B cell (primary cell): Measurements from ENCODE around the gene CACNA1H. TPM values are rescaled to one million over a fixed set of nuclear protein-coding genes. Genes with fewer than 3 reads are reported as not detected.

Experiments
- ATAC-seq: fragments of 200-7000 bp; cut with Tn5 transposase; one replicate; pipeline ENCODE4 v1.10.0; 2021; ENCODE audit warnings: low read depth, mild to moderate bottlenecking, moderate number of reproducible peaks, moderate library complexity
- CTCF ChIA-PET: fragments of 350-600 bp; sonication (Branson Sonifier 250); formaldehyde crosslinking; loops from one replicate; lab custom pipeline; 2021; ENCODE audit warnings: antibody characterized with exemption, inconsistent platforms; lab: Charles Lee
- POLR2A ChIA-PET: fragments of 350-600 bp; sonication (Branson Sonifier 250); formaldehyde crosslinking; loops from one replicate; lab custom pipeline; 2021; ENCODE audit warnings: antibody characterized with exemption; lab: Charles Lee
- DNase-seq: peaks from one replicate; pipeline ENCODE4 v3.0.0; 2013
- H2AFZ ChIP-seq: 2 replicates; pipeline ENCODE4 v1.6.1; 2012; ENCODE audit warnings: mild to moderate bottlenecking, low read depth, low read length; ENCODE audit not compliant: insufficient read depth, poor library complexity, severe bottlenecking
- H3K27ac ChIP-seq, 2 donors: 1 replicate in 1 of 2; 2 replicates in 1 of 2; pipeline ENCODE4 v1.5.1; 2012 to 2013; ENCODE audit warnings: low read length in 2 of 2, mild to moderate bottlenecking in 2 of 2, moderate library complexity in 1 of 2
- H3K27me3 ChIP-seq, 4 experiments: fragments of 200-600 bp in 1 of 4; sonication (generic) in 1 of 4; replicated peaks in 1 of 4; 1 replicate in 2 of 4; 2 replicates in 2 of 4; pipeline versions ENCODE4 v1.6.1 to v1.7.0; 2013 to 2016; ENCODE audit warnings: low read length in 3 of 4, mild to moderate bottlenecking in 2 of 4, mixed read lengths in 1 of 4, moderate library complexity in 1 of 4; ENCODE audit not compliant: insufficient read depth in 4 of 4, control insufficient read depth in 3 of 4; ENCODE audit errors: control extremely low read depth in 1 of 4
- H3K36me3 ChIP-seq, 2 experiments: replicated peaks in 1 of 2; 1 replicate in 1 of 2; 2 replicates in 1 of 2; pipeline versions ENCODE4 v1.6.1 to v1.7.1; 2013; ENCODE audit warnings: low read length in 1 of 2; ENCODE audit not compliant: insufficient read depth in 2 of 2, control insufficient read depth in 1 of 2; ENCODE audit errors: control extremely low read depth in 1 of 2, extremely low read depth in 1 of 2
- H3K4me1 ChIP-seq, 2 donors: fragments of 200-600 bp in 1 of 2; sonication (generic) in 1 of 2; 1 replicate in 1 of 2; 2 replicates in 1 of 2; pipeline versions ENCODE4 v1.5.1 to v1.6.1; 2013 to 2017; ENCODE audit warnings: low read length in 2 of 2; ENCODE audit not compliant: control insufficient read depth in 2 of 2, insufficient read depth in 2 of 2
- H3K4me2 ChIP-seq: replicated peaks from 2 replicates; pipeline ENCODE3; 2012; ENCODE audit warnings: mild to moderate bottlenecking, low read depth, low read length; ENCODE audit not compliant: poor library complexity, severe bottlenecking
- H3K4me3 ChIP-seq, 5 experiments: fragments of 200-600 bp in 1 of 5; sonication (generic) in 1 of 5; 1 replicate in 3 of 5; 2 replicates in 2 of 5; pipeline versions ENCODE4 v1.5.1 to v1.7.0; 2011 to 2016; ENCODE audit warnings: low read length in 4 of 5, mild to moderate bottlenecking in 4 of 5, low read depth in 2 of 5, control low read depth in 1 of 5, moderate library complexity in 1 of 5; ENCODE audit not compliant: insufficient read depth in 1 of 5; ENCODE audit errors: control extremely low read depth in 1 of 5, extremely low read depth in 1 of 5
- H3K79me2 ChIP-seq: fragments of 200-600 bp; sonication (generic); one replicate; pipeline ENCODE4 v1.6.0; 2016; ENCODE audit warnings: low read length; ENCODE audit not compliant: control insufficient read depth, insufficient read depth
- H3K9ac ChIP-seq: fragments of 200-600 bp; sonication (generic); 2 replicates; pipeline ENCODE4 v1.6.1; 2017; ENCODE audit warnings: mild to moderate bottlenecking, low read length, moderate library complexity
- H3K9me3 ChIP-seq, 3 donors: one replicate each; pipeline versions ENCODE4 v1.6.1 to v1.7.1; 2013; ENCODE audit warnings: low read length in 2 of 3; ENCODE audit not compliant: control insufficient read depth in 2 of 3, insufficient read depth in 1 of 3; ENCODE audit errors: control extremely low read depth in 1 of 3
- H4K20me1 ChIP-seq: 2 replicates; pipeline ENCODE4 v1.6.0; 2012; ENCODE audit warnings: mild to moderate bottlenecking, low read length; ENCODE audit not compliant: insufficient read depth, control insufficient read depth, poor library complexity, severe bottlenecking
- H3K27ac Mint-ChIP-seq: one replicate; pipeline ENCODE4 v1.8.0; 2021; ENCODE audit warnings: mixed read lengths
- H3K27me3 Mint-ChIP-seq: one replicate; pipeline ENCODE4 v1.8.0; 2021; ENCODE audit warnings: mixed read lengths
- H3K4me1 Mint-ChIP-seq: one replicate; pipeline ENCODE4 v1.8.0; 2021; ENCODE audit warnings: mixed read lengths
- H3K4me3 Mint-ChIP-seq: one replicate; pipeline ENCODE4 v1.8.0; 2021; ENCODE audit warnings: mixed read lengths
- H3K9me3 Mint-ChIP-seq: one replicate; pipeline ENCODE4 v1.8.0; 2022; ENCODE audit warnings: mixed read lengths; ENCODE audit not compliant: insufficient read depth
- CTCF ChIP-seq: fragments of 200-600 bp; IDR thresholded peaks from one replicate; pipeline ENCODE4 v1.8.0; 2022; ENCODE audit warnings: antibody characterized with exemption, mild to moderate bottlenecking
- EZH2 ChIP-seq: IDR thresholded peaks from 2 replicates; pipeline ENCODE4 v1.6.1; 2012; ENCODE audit warnings: borderline replicate concordance, low read depth, mild to moderate bottlenecking, moderate library complexity, low read length; ENCODE audit not compliant: insufficient read depth, poor library complexity, severe bottlenecking
- WGBS: methylation state at CpG from one replicate; pipeline ENCODE4 v1.1.5; 2013; ENCODE audit warnings: missing lambda C conversion rate; ENCODE audit not compliant: insufficient coverage; 5-methylcytosine and 5-hydroxymethylcytosine counted together
- intact Hi-C: fragments of 100-400 bp; cut with micrococcal nuclease; formaldehyde crosslinking; loops from one replicate; pipeline ENCODE4 v1.10.0; 2022
- polyA plus RNA-seq: library from polyadenylated mRNA; depleted of rRNA; stranded (reverse); fragments of >200 nt; gene quantifications from 2 replicates; pipeline ENCODE4 v1.2.3, GENCODE V29; 2012
- total RNA-seq, 2 donors: library from RNA; stranded (reverse); fragments of 120-200 nt in 1 of 2; gene quantifications; 1 replicate in 1 of 2; 2 replicates in 1 of 2; pipeline versions ENCODE4 v1.2.3 to v1.2.4, GENCODE V29; 2013 to 2022

Gene CACNA1H
- total and polyA plus RNA-seq, 2 donors (not counting 1 experiment from before 2014, with no cell fraction given) = 0.05 to 0.10 TPM

GRCh38 chr16:1199347-1200013 lies 46.6 kb downstream of the CACNA1H start:
- Mint-ChIP-seq H3K27me3 (peaks cover 3% of the 10 kb centered on the region), H3K4me3 (no peak overlapping the region), H3K27ac (no peak overlapping the region), H3K9me3 (no peaks in the 10 kb centered on the region), H3K4me1 (no peaks in the 10 kb centered on the region)
- no peaks in the 10 kb centered on the region for H3K4me1 ChIP-seq
- intact Hi-C loops = no loop called here
- no peak for ATAC-seq
- H3K4me3 ChIP-seq = no peak overlapping the region
- TF ChIP-seq EZH2 = no peak
- TF ChIP-seq CTCF = no peak
- CTCF ChIA-PET = no interaction called here
- H4K20me1 ChIP-seq = no peaks in the 10 kb centered on the region
- 89% methylated on average over 8 of the region's 19 CpGs for WGBS
- no peaks in the 10 kb centered on the region for H3K79me2 ChIP-seq
- H3K36me3 ChIP-seq = no peaks in the 10 kb centered on the region
- H3K27ac ChIP-seq = no peak overlapping the region
- H3K9me3 ChIP-seq = peaks cover 0 to 5% (median 0%) of the 10 kb centered on the region in 3 donors
- POLR2A ChIA-PET = interaction anchor here (0.7 kb wide), 1 partner anchor 322 kb away, joined by 8 read pairs; no protein-coding TSS in a partner anchor
- H2AFZ ChIP-seq = no peak overlapping the region
- DNase-seq = no peak
- no peak overlapping the region for H3K4me2 ChIP-seq
- H3K27me3 ChIP-seq = peaks cover 0 to 4% (median 0%) of the 10 kb centered on the region in 4 experiments
- no peak overlapping the region for H3K9ac ChIP-seq

GRCh38 chr16:1200014-1200627 lies 47.2 kb downstream of the CACNA1H start:
- intact Hi-C loops = no loop called here
- Mint-ChIP-seq H3K27ac (no peak overlapping the region), H3K4me3 (no peak overlapping the region), H3K27me3 (peaks cover 3% of the 10 kb centered on the region), H3K4me1 (no peaks in the 10 kb centered on the region), H3K9me3 (no peaks in the 10 kb centered on the region)
- ChIA-PET CTCF (no interaction called here), POLR2A (no interaction called here)
- Histone ChIP-seq H3K4me1 (no peaks in the 10 kb centered on the region), H3K36me3 (no peaks in the 10 kb centered on the region), H3K9ac (no peak overlapping the region), H3K4me2 (no peak overlapping the region), H3K9me3 (peaks cover 0 to 5% (median 0%) of the 10 kb centered on the region in 3 donors), H3K79me2 (no peaks in the 10 kb centered on the region), H3K27ac (no peak overlapping the region), H2AFZ (no peak overlapping the region), H4K20me1 (no peaks in the 10 kb centered on the region), H3K27me3 (peaks cover 0 to 4% (median 0%) of the 10 kb centered on the region in 4 experiments), H3K4me3 (no peak overlapping the region)
- ATAC-seq (no peak), DNase-seq (no peak)
- WGBS = 95% methylated on average over 38 of the region's 38 CpGs
- TF ChIP-seq EZH2 (no peak), CTCF (no peak)
